GM23248 (cell line): ENCODE results near the gene TNIK. TPM values are rescaled to one million over a fixed set of nuclear protein-coding genes. Genes with fewer than 3 reads are reported as not detected.

Experiments
- DNase-seq: peaks from one replicate; pipeline ENCODE4 v3.0.0-alpha.2; 2015
- H2AFZ ChIP-seq: fragments of 200-600 bp; sonication (generic); 2 replicates; pipeline ENCODE4 v1.6.1; 2016; ENCODE audit warnings: antibody characterized with exemption
- H3F3A ChIP-seq: fragments of 200-600 bp; sonication (generic); 2 replicates; pipeline ENCODE4 v1.6.1; 2016; ENCODE audit warnings: mild to moderate bottlenecking, antibody characterized with exemption, mixed run types; ENCODE audit not compliant: insufficient read depth
- H3K27ac ChIP-seq: fragments of 200-600 bp; sonication (generic); 2 replicates; pipeline ENCODE4 v1.5.1; 2016; ENCODE audit warnings: mild to moderate bottlenecking
- H3K27me3 ChIP-seq: fragments of 200-600 bp; sonication (generic); replicated peaks from 2 replicates; pipeline ENCODE4 v1.6.1; 2016; ENCODE audit warnings: mild to moderate bottlenecking; ENCODE audit not compliant: insufficient read depth
- H3K36me3 ChIP-seq: fragments of 200-600 bp; sonication (generic); 2 replicates; pipeline ENCODE4 v1.6.1; 2016; ENCODE audit warnings: low read depth, mild to moderate bottlenecking
- H3K4me1 ChIP-seq: fragments of 200-600 bp; sonication (generic); 2 replicates; pipeline ENCODE4 v1.6.1; 2016; ENCODE audit warnings: mild to moderate bottlenecking; ENCODE audit not compliant: insufficient read depth
- H3K4me2 ChIP-seq: fragments of 200-600 bp; sonication (generic); one replicate; pipeline ENCODE4 v1.6.1; 2016; ENCODE audit warnings: mild to moderate bottlenecking; ENCODE audit not compliant: unreplicated experiment
- H3K4me3 ChIP-seq: fragments of 200-600 bp; sonication (generic); 2 replicates; pipeline ENCODE4 v1.5.1; 2016; ENCODE audit warnings: mild to moderate bottlenecking
- H3K79me2 ChIP-seq: fragments of 200-600 bp; sonication (generic); 2 replicates; pipeline ENCODE4 v1.6.1; 2016; ENCODE audit warnings: mild to moderate bottlenecking; ENCODE audit not compliant: insufficient read depth
- H3K9ac ChIP-seq: fragments of 200-600 bp; sonication (generic); 2 replicates; pipeline ENCODE4 v1.6.1; 2016; ENCODE audit warnings: mild to moderate bottlenecking
- H3K9me2 ChIP-seq: fragments of 200-600 bp; sonication (generic); 2 replicates; pipeline ENCODE4 v1.6.1; 2016; ENCODE audit warnings: mixed run types, mild to moderate bottlenecking, moderate library complexity; ENCODE audit not compliant: insufficient read depth
- H3K9me3 ChIP-seq: fragments of 200-600 bp; sonication (generic); one replicate; pipeline ENCODE4 v1.6.1; 2017; ENCODE audit warnings: low read depth
- H4K20me1 ChIP-seq: fragments of 200-600 bp; sonication (generic); 2 replicates; pipeline ENCODE4 v1.6.0; 2016; ENCODE audit not compliant: insufficient read depth
- EZH2 ChIP-seq: fragments of 200-600 bp; sonication (generic); IDR thresholded peaks from 2 replicates; pipeline ENCODE4 v1.6.1; 2018; ENCODE audit warnings: antibody characterized with exemption, mild to moderate bottlenecking; ENCODE audit not compliant: insufficient read depth, poor library complexity, severe bottlenecking
- EZH2phosphoT487 ChIP-seq: fragments of 200-600 bp; sonication (generic); IDR thresholded peaks from 2 replicates; pipeline ENCODE4 v1.6.1; 2018; ENCODE audit warnings: antibody characterized with exemption, moderate library complexity, mild to moderate bottlenecking, low read depth; ENCODE audit not compliant: insufficient read depth
- WGBS, 2 experiments: methylation state at CpG; one replicate each; pipeline ENCODE4 v1.1.6; 2015 to 2017; ENCODE audit warnings: low lambda C conversion rate in 2 of 2, low coverage in 1 of 2; ENCODE audit errors: missing lambda C conversion rate in 2 of 2; 5-methylcytosine and 5-hydroxymethylcytosine counted together
- in situ Hi-C: fragments of 300-500 bp; cut with MboI; formaldehyde crosslinking; loops from 2 replicates; pipeline ENCODE4 v1.15.0; 2020
- polyA plus RNA-seq: library from polyadenylated mRNA; unstranded; fragments of >200 nt; fragmentation: Nextera tagmentation; extraction: Ambion mirVana; gene quantifications from 2 replicates; pipeline ENCODE4 v1.2.1, GENCODE V29; 2016
- total RNA-seq: library from RNA; depleted of rRNA; stranded (reverse); fragments of >200 nt; shearing (Covaris generic); gene quantifications from 2 replicates; pipeline ENCODE4 v1.2.3, GENCODE V29; 2014

TNIK gene
- total and polyA plus RNA-seq, 2 experiments from 2014 or later, result 0.80 to 2.3 TPM

GRCh38 chr3:171461525-171461917 is 1.3 kb upstream of the TNIK start:
- 0 out of 2 replicates have a peak overlapping the region, but pooled peaks have one; percentile 33 for H3K9ac ChIP-seq
- H3K36me3 ChIP-seq, result no peaks in the 10 kb centered on the region
- in situ Hi-C loops, result no loop called here
- no peak for DNase-seq
- no peaks in the 10 kb centered on the region for H3F3A ChIP-seq
- no peaks in the 10 kb centered on the region for H3K9me2 ChIP-seq
- peak overlapping the region; percentile 84 for H3K4me3 ChIP-seq
- H3K4me2 ChIP-seq, result peak overlapping the region; percentile 88
- H3K27ac ChIP-seq, result no peak overlapping the region
- no peaks in the 10 kb centered on the region for H3K4me1 ChIP-seq
- no peaks in the 10 kb centered on the region for H3K79me2 ChIP-seq
- H3K27me3 ChIP-seq, result peaks cover 6% of the 10 kb centered on the region; the same call in 1 of the 2 replicates
- TF ChIP-seq EZH2phosphoT487 (no peak), EZH2 (no peak)
- no peaks in the 10 kb centered on the region for H3K9me3 ChIP-seq
- no peaks in the 10 kb centered on the region for H4K20me1 ChIP-seq
- H2AFZ ChIP-seq, result peak overlapping the region; percentile 91
- WGBS, 2 experiments, result 64 to 68% methylated on average over 2 of the region's 2 CpGs

GRCh38 chr3:171460725-171461524 is 720 bp upstream of the TNIK start:
- no peaks in the 10 kb centered on the region for H3K9me3 ChIP-seq
- no peaks in the 10 kb centered on the region for H3K4me1 ChIP-seq
- H2AFZ ChIP-seq, result peak overlapping the region; percentile 91
- peak overlapping the region; percentile 88 for H3K4me2 ChIP-seq
- WGBS, 2 experiments, result 1% methylated on average over 49 to 51 of the region's 51 CpGs
- H4K20me1 ChIP-seq, result no peaks in the 10 kb centered on the region
- H3K27ac ChIP-seq, result no peak overlapping the region
- peak overlapping the region; percentile 84 for H3K4me3 ChIP-seq
- H3K27me3 ChIP-seq, result peaks cover 6% of the 10 kb centered on the region; the same call in 1 of the 2 replicates
- TF ChIP-seq EZH2phosphoT487, result no peak
- no peak for TF ChIP-seq EZH2
- H3F3A ChIP-seq, result no peaks in the 10 kb centered on the region
- peak overlapping the region; percentile 33 for H3K9ac ChIP-seq
- no peaks in the 10 kb centered on the region for H3K36me3 ChIP-seq
- in situ Hi-C loops, result no loop called here
- peak; percentile 58 for DNase-seq
- H3K79me2 ChIP-seq, result no peaks in the 10 kb centered on the region
- H3K9me2 ChIP-seq, result no peaks in the 10 kb centered on the region

GRCh38 chr3:171459137-171459941 is 866 bp downstream of the TNIK start:
- no peak overlapping the region for H3K9ac ChIP-seq
- in situ Hi-C loops, result no loop called here
- H3K79me2 ChIP-seq, result no peaks in the 10 kb centered on the region
- peak overlapping the region; percentile 91 for H2AFZ ChIP-seq
- H3K27me3 ChIP-seq, result peaks cover 6% of the 10 kb centered on the region; the same call in 1 of the 2 replicates
- H3K9me2 ChIP-seq, result no peaks in the 10 kb centered on the region
- no peaks in the 10 kb centered on the region for H3K36me3 ChIP-seq
- TF ChIP-seq EZH2phosphoT487 (no peak), EZH2 (peak; percentile 44)
- H4K20me1 ChIP-seq, result no peaks in the 10 kb centered on the region
- peak overlapping the region; percentile 88 for H3K4me2 ChIP-seq
- WGBS, 2 experiments, result 1 to 2% methylated on average over 29 to 35 of the region's 36 CpGs
- H3K4me3 ChIP-seq, result peak overlapping the region; percentile 84
- no peaks in the 10 kb centered on the region for H3F3A ChIP-seq
- H3K4me1 ChIP-seq, result no peaks in the 10 kb centered on the region
- no peak overlapping the region for H3K27ac ChIP-seq
- peak; percentile 54 for DNase-seq
- H3K9me3 ChIP-seq, result no peaks in the 10 kb centered on the region

GRCh38 chr3:171458864-171459136 is 1.4 kb downstream of the TNIK start:
- H3K9me2 ChIP-seq, result no peaks in the 10 kb centered on the region
- DNase-seq, result peak; percentile 18
- H3K36me3 ChIP-seq, result no peaks in the 10 kb centered on the region
- no peaks in the 10 kb centered on the region for H3K9me3 ChIP-seq
- 5 to 8% methylated on average over 6 of the region's 6 CpGs for whole genome bisulfite sequencing, 2 experiments
- in situ Hi-C loops, result no loop called here
- H3K9ac ChIP-seq, result no peak overlapping the region
- TF ChIP-seq EZH2phosphoT487 (no peak), EZH2 (peak; percentile 19)
- H3K27ac ChIP-seq, result no peak overlapping the region
- H3K4me3 ChIP-seq, result peak overlapping the region; percentile 84
- no peaks in the 10 kb centered on the region for H4K20me1 ChIP-seq
- H3F3A ChIP-seq, result no peaks in the 10 kb centered on the region
- peak overlapping the region; percentile 88 for H3K4me2 ChIP-seq
- H3K79me2 ChIP-seq, result no peaks in the 10 kb centered on the region
- H2AFZ ChIP-seq, result peak overlapping the region; percentile 91
- H3K4me1 ChIP-seq, result no peaks in the 10 kb centered on the region
- peaks cover 6% of the 10 kb centered on the region; the same call in 1 of the 2 replicates for H3K27me3 ChIP-seq
